PC-3 (cell line): ENCODE data around the gene ARHGAP22. TPM values are rescaled to one million over a fixed set of nuclear protein-coding genes. Genes with fewer than 3 reads are reported as not detected.

Experiments used
- ATAC-seq: fragments of 200-7000 bp; cut with Tn5 transposase; 2 replicates; pipeline ENCODE4 v1.9.1; 2020; ENCODE audit warnings: mild to moderate bottlenecking, moderate library complexity
- BruUV-seq: library from RNA; stranded (reverse); fragments of 400-500 nt; replicated peaks from 2 replicates; lab custom pipeline; 2021; lab: Mats Ljungman, UMichigan
- CTCF ChIA-PET: fragments of 300-600 bp; sonication (Branson Sonifier 250); formaldehyde crosslinking; loops from one replicate; lab custom pipeline; 2022; ENCODE audit warnings: antibody characterized with exemption; lab: Charles Lee
- POLR2A ChIA-PET: fragments of 300-600 bp; sonication (Branson Sonifier 250); formaldehyde crosslinking; loops from one replicate; lab custom pipeline; 2022; ENCODE audit warnings: antibody characterized with exemption; ENCODE audit not compliant: unreplicated experiment; lab: Charles Lee
- DNase-seq: peaks from one replicate; pipeline ENCODE4 v3.0.0-alpha.2; 2015
- H2AFZ ChIP-seq: fragments of 300-600 bp; sonication (generic); 2 replicates; pipeline ENCODE4 v1.6.0; 2016; ENCODE audit warnings: antibody characterized with exemption, low read length
- H3F3A ChIP-seq: fragments of 300-600 bp; sonication (generic); one replicate; pipeline ENCODE4 v1.6.0; 2017; ENCODE audit warnings: antibody characterized with exemption, low read length, control low read depth, mild to moderate bottlenecking; ENCODE audit not compliant: unreplicated experiment
- H3K27ac ChIP-seq: fragments of 300-600 bp; sonication (generic); 2 replicates; pipeline ENCODE4 v1.5.1; 2016; ENCODE audit warnings: mild to moderate bottlenecking, low read length
- H3K27me3 ChIP-seq: fragments of 300-600 bp; sonication (generic); 2 replicates; pipeline ENCODE4 v1.6.1; 2016; ENCODE audit warnings: low read length, mixed read lengths
- H3K36me3 ChIP-seq: fragments of 300-600 bp; sonication (generic); 2 replicates; pipeline ENCODE4 v1.6.1; 2016; ENCODE audit warnings: low read depth, mixed run types, low read length, mixed read lengths
- H3K4me1 ChIP-seq: fragments of 300-600 bp; sonication (generic); 2 replicates; pipeline ENCODE4 v1.5.1; 2016; ENCODE audit warnings: low read length; ENCODE audit not compliant: insufficient read depth
- H3K4me2 ChIP-seq: fragments of 300-600 bp; sonication (generic); 2 replicates; pipeline ENCODE4 v1.6.0; 2016; ENCODE audit warnings: low read length
- H3K4me3 ChIP-seq: fragments of 300-600 bp; sonication (generic); 2 replicates; pipeline ENCODE4 v1.5.1; 2016; ENCODE audit warnings: mild to moderate bottlenecking, low read length, mixed read lengths
- H3K79me2 ChIP-seq: fragments of 300-600 bp; sonication (generic); 2 replicates; pipeline ENCODE4 v1.6.1; 2017; ENCODE audit warnings: low read length, mixed read lengths
- H3K9ac ChIP-seq: fragments of 300-600 bp; sonication (generic); 2 replicates; pipeline ENCODE4 v1.6.0; 2016; ENCODE audit warnings: mild to moderate bottlenecking, low read length
- H3K9me2 ChIP-seq: fragments of 300-600 bp; sonication (generic); replicated peaks from 2 replicates; pipeline ENCODE4 v1.6.1; 2016; ENCODE audit warnings: mixed run types, low read length, mixed read lengths
- H3K9me3 ChIP-seq: fragments of 300-600 bp; sonication (generic); 2 replicates; pipeline ENCODE4 v1.6.1; 2016; ENCODE audit warnings: low read length, mixed read lengths
- H4K20me1 ChIP-seq: fragments of 300-600 bp; sonication (generic); 2 replicates; pipeline ENCODE4 v1.6.1; 2016; ENCODE audit warnings: low read length, mixed read lengths
- CTCF ChIP-seq: fragments of 300-600 bp; sonication (generic); conservative IDR thresholded peaks from 2 replicates; pipeline ENCODE4 v1.5.1; 2017; ENCODE audit warnings: antibody characterized with exemption, low read depth, mild to moderate bottlenecking, low read length
- EZH2 ChIP-seq: fragments of 300-600 bp; sonication (generic); IDR thresholded peaks from one replicate; pipeline ENCODE4 v1.6.1; 2017; ENCODE audit warnings: antibody characterized with exemption, mild to moderate bottlenecking, low read length; ENCODE audit not compliant: unreplicated experiment
- EZH2phosphoT487 ChIP-seq: fragments of 300-600 bp; sonication (generic); IDR thresholded peaks from 2 replicates; pipeline ENCODE4 v1.6.1; 2018; ENCODE audit warnings: mild to moderate bottlenecking, antibody characterized with exemption, low read length, borderline replicate concordance
- intact Hi-C: fragments of 100-400 bp; cut with micrococcal nuclease; formaldehyde crosslinking; loops from 2 replicates; pipeline ENCODE4 v1.9.0; 2023
- total RNA-seq: library from RNA; depleted of rRNA; stranded (reverse); fragments of >200 nt; gene quantifications from 2 replicates; pipeline ENCODE4 v1.2.3, GENCODE V29; 2014

ARHGAP22 gene
- total RNA-seq, 1 experiment from 2014 or later, result 12.2 TPM

GRCh38 chr10:48462482-48463020 lies 142.3 kb downstream of the ARHGAP22 start:
- Histone ChIP-seq H3K4me2 (no peak overlapping the region), H3F3A (no peaks in the 10 kb centered on the region), H3K9me3 (no peaks in the 10 kb centered on the region), H3K79me2 (no peaks in the 10 kb centered on the region), H3K4me1 (no peaks in the 10 kb centered on the region), H3K4me3 (no peak overlapping the region), H3K9me2 (no peaks in the 10 kb centered on the region), H2AFZ (no peak overlapping the region), H4K20me1 (no peaks in the 10 kb centered on the region), H3K27me3 (peaks cover 4% of the 10 kb centered on the region; the same call in 1 of the 2 replicates), H3K9ac (no peak overlapping the region), H3K36me3 (no peaks in the 10 kb centered on the region), H3K27ac (no peak overlapping the region)
- CTCF ChIA-PET, result no interaction called here
- no TSS peak for BruUV-seq
- DNase-seq (no peak), ATAC-seq (no peak)
- POLR2A ChIA-PET, result interaction anchor here (0.6 kb wide), 1 partner anchor 81 kb away, joined by 3 read pairs; no protein-coding TSS in a partner anchor
- TF ChIP-seq CTCF, result no peak
- no peak for TF ChIP-seq EZH2
- no peak for TF ChIP-seq EZH2phosphoT487
- intact Hi-C loops, result no loop called here

GRCh38 chr10:48461623-48462481 lies 143.0 kb downstream of the ARHGAP22 start:
- Histone ChIP-seq H3K9me3 (no peaks in the 10 kb centered on the region), H3K4me1 (no peaks in the 10 kb centered on the region), H4K20me1 (no peaks in the 10 kb centered on the region), H3K27ac (no peak overlapping the region), H2AFZ (no peak overlapping the region), H3K79me2 (no peaks in the 10 kb centered on the region), H3K27me3 (peaks cover 4% of the 10 kb centered on the region; the same call in 1 of the 2 replicates), H3K9me2 (no peaks in the 10 kb centered on the region), H3K4me2 (no peak overlapping the region), H3F3A (no peaks in the 10 kb centered on the region), H3K9ac (no peak overlapping the region), H3K4me3 (no peak overlapping the region), H3K36me3 (no peaks in the 10 kb centered on the region)
- DNase-seq, result no peak
- CTCF ChIA-PET, result no interaction called here
- TF ChIP-seq EZH2, result no peak
- TF ChIP-seq CTCF, result no peak
- TF ChIP-seq EZH2phosphoT487, result no peak
- no peak for ATAC-seq
- intact Hi-C loops, result no loop called here
- no TSS peak for BruUV-seq
- POLR2A ChIA-PET, result interaction anchor here (0.6 kb wide), 1 partner anchor 82 kb away, joined by 3 read pairs; no protein-coding TSS in a partner anchor

- no peak overlapping the region for H2AFZ ChIP-seq
- H3F3A ChIP-seq, result no peaks in the 10 kb centered on the region
- no peaks in the 10 kb centered on the region for H4K20me1 ChIP-seq
- CTCF ChIA-PET, result no interaction called here
- BruUV-seq, result no TSS peak
- H3K36me3 ChIP-seq, result no peaks in the 10 kb centered on the region
- no peak overlapping the region for H3K4me3 ChIP-seq
- no peaks in the 10 kb centered on the region for H3K79me2 ChIP-seq
- H3K4me1 ChIP-seq, result no peaks in the 10 kb centered on the region
- POLR2A ChIA-PET, result no interaction called here
- no peak overlapping the region for H3K27ac ChIP-seq
- no peaks in the 10 kb centered on the region for H3K27me3 ChIP-seq
- H3K9ac ChIP-seq, result no peak overlapping the region
- ATAC-seq (no peak), DNase-seq (no peak)
- H3K9me2 ChIP-seq, result no peaks in the 10 kb centered on the region
- no peaks in the 10 kb centered on the region for H3K9me3 ChIP-seq
- intact Hi-C loops, result no loop called here
- TF ChIP-seq EZH2 (no peak), CTCF (no peak), EZH2phosphoT487 (no peak)
- H3K4me2 ChIP-seq, result no peak overlapping the region
Measured at GRCh38 chr10:48460182-48460581, 144.7 kb downstream of the ARHGAP22 start.
